Measurements from ENCODE around the gene CYP26B1.
A peak's percentile ranks its signal among the peaks of the same experiment; 100 is the strongest.

CYP26B1 gene, protein sequence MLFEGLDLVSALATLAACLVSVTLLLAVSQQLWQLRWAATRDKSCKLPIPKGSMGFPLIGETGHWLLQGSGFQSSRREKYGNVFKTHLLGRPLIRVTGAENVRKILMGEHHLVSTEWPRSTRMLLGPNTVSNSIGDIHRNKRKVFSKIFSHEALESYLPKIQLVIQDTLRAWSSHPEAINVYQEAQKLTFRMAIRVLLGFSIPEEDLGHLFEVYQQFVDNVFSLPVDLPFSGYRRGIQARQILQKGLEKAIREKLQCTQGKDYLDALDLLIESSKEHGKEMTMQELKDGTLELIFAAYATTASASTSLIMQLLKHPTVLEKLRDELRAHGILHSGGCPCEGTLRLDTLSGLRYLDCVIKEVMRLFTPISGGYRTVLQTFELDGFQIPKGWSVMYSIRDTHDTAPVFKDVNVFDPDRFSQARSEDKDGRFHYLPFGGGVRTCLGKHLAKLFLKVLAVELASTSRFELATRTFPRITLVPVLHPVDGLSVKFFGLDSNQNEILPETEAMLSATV

DNA sequence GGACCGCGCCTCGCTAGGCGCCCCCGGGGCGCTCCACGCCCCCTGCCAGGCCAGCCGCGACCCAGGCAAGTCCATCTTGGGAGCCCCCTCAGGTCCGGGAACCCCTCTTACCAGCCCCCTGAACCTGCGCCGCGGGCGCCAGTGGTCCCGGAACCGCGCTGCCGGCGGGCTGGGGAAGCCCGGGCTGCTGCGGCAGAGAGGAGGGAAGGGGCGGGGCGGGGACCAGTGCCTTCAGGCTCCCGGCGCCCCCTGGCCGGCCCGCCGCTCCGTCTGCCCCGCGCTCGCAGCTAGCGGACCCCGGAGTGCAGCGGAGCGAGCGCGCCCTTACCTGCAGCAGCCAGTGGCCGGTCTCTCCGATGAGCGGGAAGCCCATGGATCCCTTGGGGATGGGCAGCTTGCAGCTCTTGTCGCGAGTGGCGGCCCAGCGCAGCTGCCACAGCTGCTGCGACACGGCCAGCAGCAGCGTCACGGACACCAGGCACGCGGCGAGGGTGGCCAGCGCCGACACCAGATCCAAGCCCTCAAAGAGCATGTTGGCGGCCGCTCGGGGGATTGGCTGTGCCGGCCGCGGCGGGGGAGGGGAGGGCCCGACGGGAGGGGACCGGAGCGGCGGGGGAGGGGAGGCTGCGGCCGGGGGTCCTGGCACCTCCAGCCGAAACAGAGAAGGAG is at the start of gene CYP26B1:
TSS of gene CYP26B1 (minus strand) at position 560 of the 669 bp plus-strand sequence. CDS start at position 532, 28 bp downstream.
- peak within 1 kb of the TSS; percentile 33 for H3K4me3 ChIP-seq (ENCODE audit: low read depth, low read length)
- TF ChIP-seq, protein P1, sequence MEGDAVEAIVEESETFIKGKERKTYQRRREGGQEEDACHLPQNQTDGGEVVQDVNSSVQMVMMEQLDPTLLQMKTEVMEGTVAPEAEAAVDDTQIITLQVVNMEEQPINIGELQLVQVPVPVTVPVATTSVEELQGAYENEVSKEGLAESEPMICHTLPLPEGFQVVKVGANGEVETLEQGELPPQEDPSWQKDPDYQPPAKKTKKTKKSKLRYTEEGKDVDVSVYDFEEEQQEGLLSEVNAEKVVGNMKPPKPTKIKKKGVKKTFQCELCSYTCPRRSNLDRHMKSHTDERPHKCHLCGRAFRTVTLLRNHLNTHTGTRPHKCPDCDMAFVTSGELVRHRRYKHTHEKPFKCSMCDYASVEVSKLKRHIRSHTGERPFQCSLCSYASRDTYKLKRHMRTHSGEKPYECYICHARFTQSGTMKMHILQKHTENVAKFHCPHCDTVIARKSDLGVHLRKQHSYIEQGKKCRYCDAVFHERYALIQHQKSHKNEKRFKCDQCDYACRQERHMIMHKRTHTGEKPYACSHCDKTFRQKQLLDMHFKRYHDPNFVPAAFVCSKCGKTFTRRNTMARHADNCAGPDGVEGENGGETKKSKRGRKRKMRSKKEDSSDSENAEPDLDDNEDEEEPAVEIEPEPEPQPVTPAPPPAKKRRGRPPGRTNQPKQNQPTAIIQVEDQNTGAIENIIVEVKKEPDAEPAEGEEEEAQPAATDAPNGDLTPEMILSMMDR (IDR thresholded peaks at IDR 0.05; ENCODE audit: low read depth, low read length) = no peak
- no peak for DNase-seq (ENCODE audit: low read depth, low spot score)
- in situ Hi-C loops (cut with HindIII; ENCODE audit: low sequenced_read_pairs) = no loop called here

DNA sequence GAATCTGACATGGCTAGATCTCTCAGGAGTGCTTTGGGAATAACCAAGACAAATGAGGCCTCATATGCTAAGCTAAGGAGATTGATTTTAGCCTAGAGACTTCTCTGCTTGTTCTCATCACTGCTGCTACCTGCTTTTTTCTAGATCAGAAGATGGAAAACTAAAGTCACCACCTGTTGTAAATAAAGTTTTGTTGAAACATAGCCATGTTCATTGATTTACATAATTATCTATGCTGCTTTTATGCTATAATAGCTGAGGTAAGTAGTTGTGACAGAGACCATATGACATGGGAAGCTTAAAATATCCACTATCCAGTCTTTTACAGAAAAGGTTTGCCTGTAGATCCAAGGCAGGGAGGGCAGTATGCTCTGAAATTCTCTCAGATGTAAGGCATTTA is 46.1 kb upstream of the CYP26B1 start:
- in situ Hi-C loops (cut with HindIII; ENCODE audit: low sequenced_read_pairs) = no loop called here
- H3K4me3 ChIP-seq (ENCODE audit: low read depth, low read length) = no peak overlapping the region
- no peak for DNase-seq (ENCODE audit: low read depth, low spot score)
- TF ChIP-seq, protein P1 (IDR thresholded peaks at IDR 0.05; ENCODE audit: low read depth, low read length) = no peak

DNA sequence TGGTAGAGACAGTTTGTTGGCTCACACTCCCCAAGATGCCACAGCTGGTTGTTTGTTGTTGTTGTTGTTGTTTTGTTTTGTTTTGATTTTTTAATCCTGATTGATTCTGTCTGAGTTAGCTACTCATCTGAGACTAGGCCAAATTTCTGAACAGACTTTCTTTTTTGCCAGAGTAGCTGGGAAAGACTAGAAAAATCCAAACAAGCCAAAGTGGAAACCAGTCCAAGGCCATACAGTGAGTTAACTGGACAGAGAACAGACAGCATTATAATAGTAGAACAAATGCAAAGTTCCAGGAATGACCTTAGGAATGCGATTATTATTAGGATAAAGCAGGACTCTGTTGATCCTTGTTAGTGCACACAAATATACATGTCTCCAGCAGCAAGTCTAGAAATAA is 43.8 kb upstream of the CYP26B1 start:
- H3K4me3 ChIP-seq (ENCODE audit: low read depth, low read length) = no peak overlapping the region
- DNase-seq (ENCODE audit: low read depth, low spot score) = no peak
- TF ChIP-seq, protein P1 (IDR thresholded peaks at IDR 0.05; ENCODE audit: low read depth, low read length) = no peak
- in situ Hi-C loops (cut with HindIII; ENCODE audit: low sequenced_read_pairs) = no loop called here

DNA sequence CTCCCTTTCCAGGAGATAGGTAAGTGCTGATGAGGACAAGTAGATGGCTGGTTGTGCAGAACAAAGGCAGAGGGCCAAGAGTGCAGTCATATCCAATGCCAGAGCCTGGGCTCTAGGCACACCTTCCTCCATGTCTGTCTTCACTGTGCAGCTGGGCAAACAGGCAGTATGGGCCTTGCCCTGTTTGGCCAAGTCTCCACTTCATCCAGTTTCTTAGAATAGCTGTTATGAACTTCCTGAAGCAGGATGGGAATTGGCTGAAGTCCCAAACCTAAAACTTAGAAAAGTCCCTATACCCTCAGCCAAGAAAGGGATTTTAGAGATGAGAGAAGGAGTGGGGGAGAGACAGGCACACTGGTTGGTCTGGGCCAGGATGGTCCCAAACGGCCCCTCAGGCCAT is 37.5 kb upstream of the CYP26B1 start:
- no peak overlapping the region for H3K4me3 ChIP-seq (ENCODE audit: low read depth, low read length)
- DNase-seq (ENCODE audit: low read depth, low spot score) = no peak
- in situ Hi-C loops (cut with HindIII; ENCODE audit: low sequenced_read_pairs) = no loop called here
- TF ChIP-seq, protein P1 (IDR thresholded peaks at IDR 0.05; ENCODE audit: low read depth, low read length) = no peak

DNA sequence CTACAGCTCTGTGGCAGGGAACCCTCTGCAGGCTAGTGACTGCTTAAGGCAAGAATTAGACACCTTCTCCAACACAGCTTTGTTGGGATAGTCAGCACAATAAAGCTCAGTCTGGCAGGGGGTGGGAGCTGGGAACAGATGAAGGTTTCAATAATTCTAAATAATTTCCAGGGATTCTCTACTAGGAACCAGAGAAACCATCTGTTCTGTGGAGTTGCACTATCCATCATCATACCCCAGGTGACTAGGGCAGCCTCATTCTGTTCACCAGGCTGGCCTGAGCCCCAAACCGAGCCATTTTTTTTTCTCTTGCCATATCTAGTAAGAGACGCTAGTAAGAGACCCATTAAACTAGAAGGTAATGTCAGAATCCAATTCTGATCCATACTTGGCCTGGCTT is 35.8 kb upstream of the CYP26B1 start:
- no peak for DNase-seq (ENCODE audit: low read depth, low spot score)
- TF ChIP-seq, protein P1 (IDR thresholded peaks at IDR 0.05; ENCODE audit: low read depth, low read length) = no peak
- in situ Hi-C loops (cut with HindIII; ENCODE audit: low sequenced_read_pairs) = no loop called here
- no peak overlapping the region for H3K4me3 ChIP-seq (ENCODE audit: low read depth, low read length)

DNA sequence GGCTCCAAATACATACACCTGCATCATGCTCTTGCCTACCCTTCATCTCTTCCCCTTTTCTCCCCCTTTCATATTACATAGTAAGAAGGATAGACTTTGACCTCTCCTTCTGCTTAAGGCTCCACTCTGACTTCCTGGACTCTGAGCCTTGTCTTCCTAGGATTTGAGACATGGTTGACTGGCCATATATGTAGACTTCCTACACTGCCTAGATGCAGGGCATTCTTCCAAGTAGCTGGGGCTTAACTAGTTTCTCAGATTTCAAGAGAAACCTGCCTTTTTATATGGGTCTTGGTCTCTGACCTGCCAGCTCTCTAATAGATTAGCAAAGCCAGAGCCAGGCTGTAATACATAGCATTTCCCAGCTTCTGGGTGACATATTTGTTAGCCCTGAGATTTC is 35.4 kb upstream of the CYP26B1 start:
- no peak for DNase-seq (ENCODE audit: low read depth, low spot score)
- no peak overlapping the region for H3K4me3 ChIP-seq (ENCODE audit: low read depth, low read length)
- TF ChIP-seq, protein P1 (IDR thresholded peaks at IDR 0.05; ENCODE audit: low read depth, low read length) = no peak
- in situ Hi-C loops (cut with HindIII; ENCODE audit: low sequenced_read_pairs) = no loop called here
